Measurements from ENCODE around the gene SRRD.
"Not testable (repeated sequence)": the region's sequence is repeated elsewhere in the genome, so short reads cannot be mapped to it uniquely, and the experiment has no call there.

Gene SRRD

DNA sequence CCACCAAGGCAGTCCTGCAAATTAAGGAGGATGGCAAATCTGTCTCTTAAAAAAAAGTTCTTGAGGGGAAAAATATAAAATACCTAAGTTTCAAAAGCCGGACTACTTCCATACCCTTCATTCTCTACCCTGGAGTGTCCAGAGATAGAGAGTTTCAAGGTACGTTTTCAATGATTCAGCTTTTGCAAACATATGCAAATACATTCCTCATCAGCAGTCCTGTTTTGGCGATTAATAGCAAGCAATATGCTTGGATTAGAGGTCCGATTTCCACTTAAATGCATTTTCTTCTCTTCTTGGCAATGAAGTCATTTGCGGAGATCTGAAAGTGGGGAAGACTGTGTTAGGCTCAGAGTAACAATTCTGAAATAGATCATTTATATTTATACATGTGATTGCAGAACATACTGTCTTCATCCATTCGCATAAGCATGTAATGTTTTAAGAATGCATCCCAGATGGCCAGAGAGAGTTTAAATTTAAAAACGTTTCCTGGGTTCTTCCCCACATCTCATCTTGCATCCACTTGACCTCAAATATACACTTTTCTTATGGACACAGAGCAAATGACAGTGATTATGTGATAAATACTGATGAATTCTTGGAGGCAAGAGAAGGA is 42.4 kb downstream of the SRRD start:
- DNase-seq = no peak

DNA sequence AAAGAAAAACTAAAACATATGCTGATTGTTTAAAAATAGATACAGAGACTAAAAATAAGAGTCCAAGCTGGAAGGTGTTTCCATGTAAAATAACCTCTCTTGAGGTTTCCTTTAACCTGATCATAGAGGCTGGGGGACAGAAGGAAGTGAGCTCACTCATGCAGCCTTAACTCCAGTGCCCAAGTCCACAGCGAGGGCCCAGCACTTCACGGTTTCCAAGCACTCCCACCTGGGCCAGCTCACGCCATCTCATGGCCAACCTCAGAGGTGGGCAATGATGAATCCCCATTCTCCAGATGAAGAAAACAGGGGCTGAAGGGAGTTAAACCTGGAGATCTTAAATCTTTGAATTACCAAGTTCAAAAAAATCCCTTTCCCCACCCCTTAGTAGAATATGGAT is 43.5 kb downstream of the SRRD start:
- no peak for DNase-seq

DNA sequence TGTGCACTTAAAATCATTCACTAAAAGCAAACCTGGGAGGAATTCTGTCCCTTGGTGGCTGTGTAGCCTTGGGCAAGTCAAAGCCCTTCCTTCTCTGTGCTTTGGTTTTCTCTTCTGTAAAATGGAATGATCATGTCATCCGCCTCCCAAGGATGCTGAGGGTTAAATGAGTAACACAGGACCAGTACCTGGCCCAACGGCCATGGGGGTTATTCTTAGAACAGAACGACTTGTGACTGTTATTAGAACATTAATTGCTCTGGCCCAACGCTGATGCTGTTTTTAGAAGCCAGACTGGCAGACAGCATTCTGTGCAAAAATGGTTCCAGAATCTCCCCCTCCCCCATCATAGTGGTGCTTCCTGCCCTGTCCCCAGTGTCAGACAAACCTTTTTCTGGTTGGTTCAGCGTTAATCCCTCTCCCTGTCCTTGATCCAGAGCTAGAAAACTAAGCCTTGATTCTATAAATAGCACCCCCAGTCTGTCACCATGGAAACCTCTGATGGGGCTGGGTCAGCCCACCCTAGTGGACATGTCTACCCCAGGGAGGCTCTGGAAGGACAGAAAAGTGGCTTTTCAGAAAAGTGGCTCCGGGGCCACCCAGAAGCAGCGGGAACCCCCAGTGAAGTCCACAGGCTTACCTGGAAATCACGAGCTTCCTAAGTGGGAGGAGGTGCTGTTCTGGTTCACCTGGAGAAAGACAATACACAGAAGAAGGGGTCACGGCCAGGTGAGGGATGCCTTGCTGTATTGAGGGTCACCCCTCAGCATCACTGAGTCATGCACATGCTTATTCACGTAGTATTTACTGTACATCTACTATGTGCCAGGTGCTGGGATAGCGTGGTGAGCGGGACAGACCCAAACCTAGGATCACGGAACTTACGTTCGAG is 44.1 kb downstream of the SRRD start:
- no peak for DNase-seq

DNA sequence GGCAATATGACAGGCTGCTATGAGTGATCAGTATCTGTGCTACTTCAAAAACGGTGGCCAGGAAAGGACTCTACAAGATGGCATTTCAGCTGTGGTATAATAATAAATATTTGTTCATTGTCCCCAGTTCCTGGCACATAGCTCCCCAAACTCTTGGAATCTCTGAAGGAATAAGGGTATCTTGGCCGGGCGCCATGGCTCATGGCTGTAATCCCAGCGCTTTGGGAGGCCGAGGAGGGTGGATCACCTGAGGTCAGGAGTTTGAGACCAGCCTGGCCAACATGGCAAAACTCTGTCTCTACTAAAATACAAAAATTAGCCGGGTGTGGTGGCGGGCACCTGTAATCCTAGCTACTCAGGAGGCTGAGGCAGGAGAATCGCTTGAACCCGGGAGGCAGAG is 44.8 kb downstream of the SRRD start:
- DNase-seq = not testable (repeated sequence)

DNA sequence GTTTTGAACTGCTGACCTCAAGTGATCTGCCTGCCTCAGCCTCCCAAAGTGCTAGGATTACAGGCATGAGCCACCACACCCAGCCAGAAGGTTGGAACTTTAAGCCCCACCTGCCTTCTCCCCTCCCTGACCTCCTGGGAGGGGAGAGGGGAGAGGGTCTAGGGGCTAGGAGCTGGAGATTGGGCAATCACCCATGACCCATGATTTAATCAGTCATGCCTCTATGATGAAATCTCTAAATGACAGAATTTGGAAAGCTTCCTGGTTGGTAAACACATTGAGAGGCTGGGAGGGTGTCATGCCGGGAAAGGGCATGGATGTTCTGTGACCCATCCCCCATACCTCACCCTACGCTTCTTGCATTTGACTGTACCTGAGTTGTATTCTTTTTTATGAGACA is 45.7 kb downstream of the SRRD start:
- no peak for DNase-seq

DNA sequence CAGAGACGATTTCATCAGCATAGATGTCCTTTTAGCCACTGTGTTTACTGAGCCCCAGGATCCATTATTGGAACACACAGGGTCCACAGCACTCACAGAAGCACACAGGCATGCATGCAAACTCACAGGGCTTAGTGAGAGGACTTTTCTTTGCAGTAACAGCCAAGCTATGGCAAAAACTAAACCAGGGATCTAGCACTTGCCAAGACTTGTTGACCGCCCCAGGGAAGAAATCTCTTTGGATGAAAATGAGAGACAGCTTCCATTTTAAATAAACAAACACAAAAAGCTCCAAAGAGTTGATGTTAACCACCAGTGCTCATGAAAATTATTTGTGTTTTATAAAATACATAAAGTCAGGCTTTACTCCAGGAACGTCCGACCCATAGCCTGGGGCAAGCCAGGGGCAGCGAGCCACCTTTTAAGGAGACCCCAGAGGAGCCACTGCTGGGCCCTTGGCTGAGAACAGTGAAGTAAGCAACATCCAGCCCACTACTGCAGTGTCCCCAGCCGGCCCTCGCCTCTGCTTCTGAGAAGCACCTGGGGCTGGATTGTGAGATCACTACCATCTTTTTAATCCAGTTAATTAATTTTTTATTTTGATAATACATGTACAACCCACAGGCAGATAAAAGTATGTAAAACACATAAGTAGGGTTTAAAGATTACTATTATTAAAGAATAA is 50.6 kb downstream of the SRRD start:
- DNase-seq = no peak

DNA sequence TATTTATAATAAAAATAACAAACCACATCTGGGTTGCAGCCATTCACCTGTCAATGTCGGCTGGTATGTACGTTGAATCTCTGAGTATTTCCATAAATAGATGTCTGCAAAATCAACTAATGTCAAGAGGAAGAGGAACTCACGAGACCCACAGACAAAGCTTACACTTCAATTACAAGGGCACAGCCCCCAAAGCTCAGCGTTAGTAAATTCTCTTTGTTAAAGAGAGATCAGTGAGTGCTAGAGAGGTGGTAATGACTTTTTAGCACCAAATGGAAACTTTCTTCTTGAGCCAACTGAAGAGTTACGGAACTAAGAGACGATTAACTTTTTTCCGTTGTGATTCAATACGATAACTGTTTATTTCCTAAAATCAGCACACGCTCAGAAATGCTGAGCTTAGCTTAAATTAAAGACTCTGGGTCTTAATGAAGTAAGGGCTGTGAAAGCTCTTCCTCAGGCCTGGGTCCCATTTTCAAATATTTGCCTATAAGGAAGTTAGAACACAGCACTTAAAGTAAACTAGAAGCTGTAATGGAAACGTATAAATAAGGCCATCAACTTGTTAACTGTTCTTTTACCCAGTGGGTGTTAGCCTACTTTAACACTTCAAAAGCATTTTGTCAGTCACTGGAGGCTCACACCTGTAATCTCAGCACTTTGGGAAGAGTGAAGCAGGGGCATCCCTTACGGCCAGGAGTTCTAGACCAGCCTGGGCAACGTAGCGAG is 51.4 kb downstream of the SRRD start:
- no peak for DNase-seq

DNA sequence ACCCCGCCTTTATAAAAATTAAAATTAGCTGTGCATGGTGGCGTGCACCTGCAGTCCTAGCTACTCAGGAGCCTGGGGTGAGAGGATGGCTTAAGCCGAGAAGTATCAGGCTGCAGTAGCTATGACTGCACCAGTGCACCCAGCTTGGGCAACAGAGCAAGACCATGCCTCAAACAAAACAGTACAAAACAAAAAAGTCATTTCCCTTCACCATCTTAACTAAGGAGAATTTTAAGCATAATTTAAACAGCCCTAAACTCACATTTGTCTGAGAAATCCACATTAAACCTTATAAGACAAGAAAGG is 51.9 kb downstream of the SRRD start:
- no peak for DNase-seq

DNA sequence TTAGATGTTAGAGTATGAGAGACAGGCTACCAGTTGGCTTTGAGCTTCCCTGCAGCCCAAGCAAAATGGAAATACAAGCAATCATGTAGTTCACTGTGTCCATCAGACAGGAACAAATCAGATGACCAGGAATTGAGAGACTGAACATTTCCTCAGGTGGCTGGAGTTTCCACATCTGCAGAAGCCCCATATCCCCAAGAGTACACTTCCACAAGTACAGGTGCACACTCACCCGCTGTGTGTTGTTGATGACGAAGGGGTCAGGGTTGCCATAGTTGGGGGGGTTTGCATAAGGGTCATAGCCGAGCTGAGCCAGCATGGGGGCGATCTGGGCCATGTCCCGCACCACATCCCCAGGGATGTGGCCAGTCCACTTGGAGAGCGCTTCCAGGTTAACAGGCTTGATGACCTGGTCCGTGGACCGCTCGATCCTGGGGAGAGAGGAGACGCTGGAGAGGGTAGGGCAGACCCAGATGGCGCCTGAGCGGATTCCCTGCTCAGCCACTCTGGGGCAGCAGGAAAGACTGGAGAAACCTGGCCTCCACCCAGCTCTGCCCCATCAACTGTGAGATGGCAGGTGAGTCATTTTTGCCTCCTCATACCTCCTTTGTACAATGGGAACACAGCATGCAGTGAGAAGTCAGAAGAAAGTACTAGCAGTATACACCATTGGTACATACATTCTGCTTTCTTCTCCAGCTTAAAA is 52.5 kb downstream of the SRRD start:
- DNase-seq = no peak

DNA sequence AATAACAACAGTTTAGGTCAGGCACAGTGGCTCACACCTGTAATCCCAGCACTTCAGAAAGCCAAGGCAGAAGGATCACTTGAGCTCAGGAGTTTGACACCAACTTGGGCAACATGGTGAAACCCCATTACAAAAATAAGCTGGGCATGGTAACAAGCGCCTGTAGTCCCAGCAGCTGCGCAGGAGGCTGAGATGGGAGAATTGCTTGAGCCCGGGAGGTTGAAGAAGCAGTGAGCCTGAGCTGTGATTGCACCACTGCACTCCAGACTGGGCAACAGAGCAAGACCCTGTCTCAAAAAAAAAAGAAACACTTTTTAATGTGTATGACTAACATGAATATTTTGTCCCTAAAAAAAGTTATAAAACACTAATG is 53.1 kb downstream of the SRRD start:
- DNase-seq = no peak

DNA sequence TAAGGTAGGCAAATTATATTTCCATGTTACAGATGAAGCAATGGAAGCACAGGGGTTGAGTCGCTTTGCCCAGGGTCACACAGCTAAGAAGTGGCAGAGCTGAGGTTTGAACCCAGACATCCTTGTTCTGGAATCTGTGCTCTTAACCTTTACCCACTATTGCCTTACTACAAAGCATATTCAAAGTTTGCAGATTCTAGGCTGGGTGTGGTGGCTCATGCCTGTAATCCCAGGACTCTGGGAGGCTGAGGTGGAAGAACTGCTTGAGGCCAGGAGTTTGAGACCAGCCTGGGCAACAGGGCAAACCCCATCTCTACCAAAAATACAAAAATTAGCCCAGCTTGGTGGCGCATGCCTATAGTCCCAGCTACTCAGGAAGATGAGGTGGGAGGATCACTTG is 56.4 kb downstream of the SRRD start:
- DNase-seq = no peak

DNA sequence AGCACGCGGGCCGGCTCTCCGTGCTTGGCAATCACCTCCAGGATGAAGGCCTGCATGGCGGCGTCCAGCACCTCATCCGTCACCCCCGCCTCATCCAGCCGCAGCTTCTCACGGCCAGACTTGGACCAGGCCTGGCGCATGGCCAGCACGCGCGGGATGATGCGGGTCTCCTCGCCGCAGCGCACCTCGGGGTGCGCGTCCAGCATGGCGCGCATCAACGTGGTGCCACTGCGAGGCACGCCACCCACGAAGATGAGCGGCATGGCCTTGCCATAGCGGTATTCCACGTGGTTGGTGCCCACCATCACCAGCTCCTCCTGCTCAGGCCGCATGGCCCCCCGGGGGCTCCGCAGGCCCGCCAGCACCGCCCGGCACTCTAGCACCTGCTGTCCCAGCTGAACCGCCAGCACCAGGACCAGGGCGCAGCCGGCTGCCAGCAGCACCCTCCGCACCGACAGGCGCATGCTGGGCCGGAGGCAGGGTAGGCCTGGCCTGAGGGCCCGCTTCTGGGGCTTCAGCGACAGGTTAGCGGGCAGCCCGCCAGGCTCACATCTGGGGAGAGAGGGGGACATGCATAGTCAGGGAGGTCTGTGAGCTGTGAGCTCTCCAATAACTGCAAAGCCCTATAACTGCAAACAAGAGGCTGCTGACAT is 57.6 kb downstream of the SRRD start:
- DNase-seq = no peak

DNA sequence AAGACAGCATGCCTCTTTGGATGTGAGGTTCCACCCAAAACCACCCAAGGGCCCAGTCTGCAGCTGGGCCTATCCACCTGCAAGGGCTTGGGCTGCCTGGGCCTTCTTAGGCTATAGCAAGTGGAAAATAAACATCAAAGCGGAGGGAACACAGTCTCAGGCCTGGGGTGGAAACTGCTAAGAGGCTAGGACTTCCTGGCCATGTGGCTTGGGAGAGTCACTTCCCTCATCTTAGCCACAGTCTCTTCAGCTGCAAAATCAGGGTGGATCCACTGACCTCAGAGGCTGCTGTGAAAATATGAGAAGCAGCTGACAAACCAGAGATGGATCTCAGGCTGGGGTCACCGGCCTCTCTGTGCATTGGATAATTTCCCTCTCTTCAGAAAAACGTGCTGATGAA is 59.2 kb downstream of the SRRD start:
- DNase-seq = no peak

Measured in NCI-H774 (cell line).